GM12874 (cell line): ENCODE results near the gene SUPT3H.

Source experiments
- CTCF ChIP-seq: IDR thresholded peaks from 2 replicates; pipeline ENCODE4 v1.5.1; 2011; ENCODE audit warnings: low read depth, mild to moderate bottlenecking, control low read depth, low read length, moderate library complexity; ENCODE audit not compliant: insufficient read depth

SUPT3H gene

GRCh38 chr6:45421709-45422502 is 44.2 kb upstream of the SUPT3H start:
- TF ChIP-seq CTCF: no peak

DNA sequence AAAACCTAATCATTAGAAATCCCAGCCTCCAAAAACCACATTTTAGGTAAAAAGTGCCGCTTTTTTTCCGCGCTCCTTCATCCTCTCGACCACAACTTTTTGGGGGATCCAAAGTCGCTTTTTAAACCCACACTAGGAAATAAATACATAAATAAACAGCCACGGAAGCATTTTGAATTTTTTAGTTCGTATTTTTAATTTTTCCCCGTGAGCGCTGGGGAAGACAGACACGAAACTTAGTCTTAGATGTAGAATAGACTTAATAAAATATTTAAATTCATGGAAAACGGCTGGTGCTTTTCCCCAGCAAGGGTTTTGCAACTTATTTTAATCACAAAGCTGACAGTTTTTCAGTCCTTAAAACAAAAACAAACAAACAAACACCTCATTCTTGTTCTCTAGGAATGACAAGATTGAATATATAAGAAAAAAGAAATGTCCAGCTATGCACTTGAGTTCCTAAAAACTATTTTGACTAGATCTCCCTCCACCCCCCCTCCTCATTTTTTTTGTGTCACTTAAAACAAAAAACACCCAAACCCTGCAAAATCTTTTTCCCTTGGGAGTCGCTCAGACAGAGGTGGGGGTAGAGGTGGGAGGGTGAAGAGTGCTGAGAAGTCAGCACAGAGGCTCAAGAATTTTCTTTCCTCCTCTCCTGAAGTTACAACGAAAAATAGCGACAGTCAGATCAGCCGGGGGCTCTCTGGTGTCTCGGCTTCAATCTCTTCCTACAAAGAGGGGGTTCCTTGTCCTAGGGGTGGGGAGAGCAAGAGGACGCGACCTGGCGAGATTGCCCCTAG is 43.4 kb upstream of the SUPT3H start:
- TF ChIP-seq CTCF: no peak

DNA sequence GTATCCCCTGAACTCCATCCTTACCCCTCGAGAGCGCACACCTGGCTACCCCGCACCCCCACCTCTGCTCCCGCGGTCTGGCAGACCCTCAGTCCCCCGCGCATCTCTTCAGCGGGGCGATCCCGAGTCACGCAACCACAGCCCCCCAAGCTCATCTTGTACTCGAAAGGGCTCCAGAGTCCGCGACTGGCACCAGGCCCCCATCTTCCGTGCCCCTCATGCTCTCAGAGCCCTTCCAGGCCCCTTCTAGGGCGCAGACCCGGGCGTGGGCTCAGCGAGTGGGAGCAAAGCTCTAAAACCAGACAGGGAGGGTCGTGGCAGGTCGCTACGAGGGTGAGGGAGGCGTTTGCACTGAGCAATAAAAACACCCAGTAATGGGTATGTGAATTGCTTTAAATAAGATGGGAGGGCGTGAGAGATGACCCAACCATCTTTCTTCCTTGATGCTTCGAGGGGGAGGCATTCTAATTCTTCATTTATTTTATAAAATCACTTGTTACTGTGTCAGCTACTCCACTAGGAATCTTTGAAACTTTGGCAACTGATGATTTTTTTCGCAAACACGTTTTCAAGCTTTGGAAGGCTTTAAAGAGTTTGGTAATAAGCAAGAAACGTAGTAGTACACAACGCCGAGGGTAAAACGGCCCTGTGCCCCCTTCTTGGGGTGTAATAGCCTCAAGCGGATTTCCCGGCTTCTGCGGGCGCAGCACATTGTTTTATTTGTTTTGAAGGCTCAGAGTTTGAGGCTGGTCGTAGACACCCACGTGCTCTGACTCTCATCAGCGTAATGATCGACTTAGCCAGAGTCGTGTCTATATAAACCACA is 42.6 kb upstream of the SUPT3H start:
- TF ChIP-seq CTCF: no peak

DNA sequence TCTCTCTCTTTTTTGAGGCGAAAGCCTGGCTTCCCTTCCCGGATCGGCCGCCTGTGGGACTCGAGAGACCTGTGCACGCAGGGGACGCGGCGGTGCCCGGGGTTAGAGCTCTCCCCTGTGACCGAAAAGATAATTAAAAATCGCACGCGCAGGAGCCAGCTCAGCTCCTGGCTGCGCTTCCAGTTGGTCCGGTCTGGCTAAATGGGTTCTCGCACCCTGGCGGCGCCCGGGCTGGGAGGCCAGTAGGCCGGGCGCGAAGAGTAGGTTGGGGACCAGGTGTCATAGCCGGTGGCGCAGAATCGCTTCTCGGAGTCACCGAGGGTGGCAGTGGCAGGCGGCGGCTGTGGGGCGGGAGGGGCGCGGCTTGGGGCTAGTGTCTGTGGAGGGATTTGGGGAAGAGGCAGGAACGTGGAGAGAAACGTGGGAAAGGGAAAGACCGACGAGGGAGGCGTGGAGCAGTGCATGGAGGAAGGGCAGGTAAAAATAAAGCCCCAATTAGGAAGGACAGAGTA is 41.9 kb upstream of the SUPT3H start:
- peak; percentile 30; the same call in 1 of the 2 replicates for TF ChIP-seq CTCF

DNA sequence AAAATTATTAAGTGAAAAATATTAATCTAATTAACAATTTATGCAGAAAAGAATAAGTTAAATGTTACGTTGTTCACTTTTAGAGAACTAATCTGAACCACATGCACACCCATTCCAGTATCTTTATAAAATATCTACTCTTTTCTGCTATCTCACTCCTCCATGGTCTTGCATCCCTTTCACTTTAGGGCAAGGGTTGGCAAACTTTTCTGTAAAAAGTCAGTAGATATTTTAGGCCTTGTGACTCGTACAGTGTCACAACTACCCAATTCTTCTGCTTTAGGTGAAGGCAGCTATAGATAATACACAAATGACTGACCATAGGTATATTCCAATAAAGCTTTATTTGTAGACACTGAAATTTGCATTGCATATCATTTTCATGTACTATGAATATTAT is 39.7 kb upstream of the SUPT3H start:
- TF ChIP-seq CTCF: no peak

- TF ChIP-seq CTCF: no peak
Observed at GRCh38 chr6:45416700-45417099, 39.0 kb upstream of the SUPT3H start.
